ENCODE results near the gene NXN.
"Not testable (repeated sequence)": the region's sequence is repeated elsewhere in the genome, so short reads cannot be mapped to it uniquely, and the experiment has no call there.

The NXN gene

GRCh38 chr17:862582-862981 lies 117.0 kb downstream of the NXN start:
- DNase-seq (ENCODE audit: low read depth) = no peak

GRCh38 chr17:861364-861763 lies 118.2 kb downstream of the NXN start:
- no peak for DNase-seq (ENCODE audit: low read depth)

DNA sequence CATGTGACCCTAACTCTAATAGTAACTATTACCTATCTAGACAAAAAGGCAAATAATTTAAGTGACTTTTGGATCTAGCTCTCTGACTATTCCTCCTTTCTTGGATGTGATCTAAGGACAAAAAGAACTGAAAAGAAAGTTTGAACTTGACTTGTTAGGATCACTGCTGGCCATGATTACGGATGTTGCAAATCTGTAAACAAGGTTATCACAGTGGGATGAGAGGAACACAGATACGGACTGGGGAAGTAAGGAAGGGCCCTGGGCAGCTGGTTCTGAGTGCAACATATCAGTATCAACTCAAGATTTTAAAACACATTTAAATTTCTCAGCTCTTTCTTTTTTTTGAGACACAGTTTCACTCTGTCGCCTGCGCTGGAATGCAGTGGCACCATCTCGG lies 118.8 kb downstream of the NXN start:
- DNase-seq (ENCODE audit: low read depth) = no peak

- DNase-seq (ENCODE audit: low read depth) = no peak
Measured at GRCh38 chr17:859824-860195, 119.8 kb downstream of the NXN start.

- no peak for DNase-seq (ENCODE audit: low read depth)
Measured at GRCh38 chr17:859061-859823, 120.3 kb downstream of the NXN start.

GRCh38 chr17:856149-856548 lies 123.4 kb downstream of the NXN start:
- DNase-seq (ENCODE audit: low read depth) = no peak

- no peak for DNase-seq (ENCODE audit: low read depth)
Measured at GRCh38 chr17:855569-855968, 124.0 kb downstream of the NXN start.

- DNase-seq (ENCODE audit: low read depth) = not testable (repeated sequence)
Measured at GRCh38 chr17:852850-853249, 126.7 kb downstream of the NXN start.

- DNase-seq (ENCODE audit: low read depth) = no peak
Measured at GRCh38 chr17:852349-852748, 127.2 kb downstream of the NXN start.

DNA sequence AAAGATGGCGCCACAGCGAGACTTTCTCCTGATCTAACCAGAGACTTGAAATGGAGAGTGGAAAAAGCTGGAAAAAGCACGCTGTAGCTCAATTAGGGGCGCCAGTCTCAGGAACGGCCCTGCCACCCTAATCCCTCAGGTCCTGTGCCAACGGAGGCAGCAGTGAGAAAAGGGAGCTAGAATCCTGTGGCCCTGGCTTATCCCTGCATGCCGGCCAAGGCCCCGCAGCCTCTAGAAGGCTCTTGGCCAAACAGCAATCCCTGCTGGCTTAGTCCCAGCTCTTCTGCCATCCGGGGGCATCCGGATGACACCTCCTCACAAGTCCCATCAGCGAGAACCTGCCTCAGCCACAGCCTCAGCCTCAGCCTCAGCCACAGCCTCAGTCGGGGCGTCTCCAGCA lies 127.7 kb downstream of the NXN start:
- no peak for DNase-seq (ENCODE audit: low read depth)

DNA sequence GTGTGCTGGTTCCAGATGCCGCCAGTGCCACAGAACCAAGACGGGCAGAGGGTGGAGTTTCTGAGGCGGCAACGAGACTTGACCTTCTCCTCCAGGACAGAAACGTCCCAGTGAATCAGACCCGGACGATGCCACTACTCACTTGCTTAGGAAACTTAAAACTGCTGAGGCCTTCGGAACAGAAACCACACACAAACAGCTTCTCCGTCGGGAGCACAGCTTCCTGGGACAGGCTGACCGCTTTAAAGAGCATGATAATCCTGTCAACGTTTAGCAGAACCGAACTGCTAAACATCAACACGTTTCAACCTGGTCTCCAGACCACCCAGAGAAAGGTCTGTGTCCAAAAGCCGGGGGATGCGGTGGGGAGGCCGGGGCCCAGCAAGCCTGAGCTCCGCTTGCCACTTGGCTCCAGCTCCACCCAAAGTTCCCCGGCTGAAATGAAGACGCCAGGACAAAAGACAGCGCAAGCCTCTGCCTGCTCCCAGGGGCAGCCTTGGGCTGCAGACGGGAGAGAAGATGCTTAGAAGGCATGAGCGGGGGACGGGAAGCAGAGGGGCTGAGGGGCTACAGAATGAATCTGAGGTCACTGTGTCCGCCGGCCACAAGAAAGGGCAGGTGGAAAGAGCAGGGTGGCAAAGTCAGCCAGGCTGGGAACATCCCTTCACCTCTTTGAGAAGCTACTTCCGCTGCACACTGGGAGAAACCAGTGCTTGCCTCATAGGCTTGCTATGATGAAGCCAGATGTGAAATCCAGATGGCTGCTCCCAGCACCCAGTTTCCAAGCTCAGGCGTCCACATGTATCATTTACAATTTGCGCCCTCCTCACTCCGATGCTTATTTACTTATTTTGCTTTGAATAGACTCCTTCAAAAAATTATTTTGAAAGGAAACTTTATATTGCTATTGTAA lies 128.5 kb downstream of the NXN start:
- peak; percentile 69 for DNase-seq (ENCODE audit: low read depth)

- DNase-seq (ENCODE audit: low read depth) = no peak
Measured at GRCh38 chr17:850086-850850, 129.3 kb downstream of the NXN start.

DNA sequence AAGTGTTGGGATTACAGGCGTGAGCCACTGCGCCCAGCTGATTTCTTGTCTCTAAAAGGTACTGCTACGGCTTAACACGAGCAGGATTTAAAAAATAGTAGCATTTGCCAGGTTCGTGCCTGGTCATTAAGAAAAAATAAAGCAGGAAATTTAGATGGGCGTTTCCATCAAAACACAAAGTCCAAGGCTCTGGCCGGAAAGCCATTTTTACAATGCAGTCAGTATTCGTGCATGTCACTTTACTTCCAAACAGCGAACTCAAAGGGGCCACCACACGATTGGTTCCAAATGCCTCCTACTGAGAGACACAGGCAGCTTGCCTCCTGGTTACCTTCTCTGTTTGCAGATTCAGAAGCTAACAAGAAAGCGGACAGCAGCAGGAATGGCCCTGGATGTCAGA lies 131.2 kb downstream of the NXN start:
- no peak for DNase-seq (ENCODE audit: low read depth)

GRCh38 chr17:846901-847843 lies 132.4 kb downstream of the NXN start:
- DNase-seq (ENCODE audit: low read depth) = no peak

GRCh38 chr17:841313-841712 lies 138.3 kb downstream of the NXN start:
- DNase-seq (ENCODE audit: low read depth) = no peak

GRCh38 chr17:838486-838885 lies 141.1 kb downstream of the NXN start:
- DNase-seq (ENCODE audit: low read depth) = no peak

DNA sequence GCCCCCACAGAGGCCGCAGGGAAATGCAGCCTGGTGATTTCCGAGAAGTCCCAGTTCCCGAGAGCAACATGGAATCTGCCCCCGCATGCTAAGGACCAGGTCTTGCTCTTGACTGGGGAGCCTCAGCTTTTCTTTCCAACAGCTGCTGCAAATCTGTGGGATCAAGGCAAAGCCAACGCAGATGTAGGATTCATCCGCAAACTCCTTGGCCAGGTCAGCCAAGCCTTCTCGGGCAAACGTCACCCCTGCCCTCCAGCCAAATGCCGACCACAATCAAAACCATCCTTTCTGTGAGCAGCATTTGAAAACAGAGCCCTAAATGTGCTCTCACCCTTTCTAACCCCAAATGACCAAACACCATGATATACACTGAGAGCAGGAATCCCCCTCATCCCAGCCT lies 143.4 kb downstream of the NXN start:
- peak; percentile 86 for DNase-seq (ENCODE audit: low read depth)

- not testable (repeated sequence) for DNase-seq (ENCODE audit: low read depth)
Measured at GRCh38 chr17:835721-836120, 143.9 kb downstream of the NXN start.

GRCh38 chr17:835263-835662 lies 144.3 kb downstream of the NXN start:
- peak; percentile 99 for DNase-seq (ENCODE audit: low read depth)

- no peak for DNase-seq (ENCODE audit: low read depth)
Measured at GRCh38 chr17:834136-834535, 145.4 kb downstream of the NXN start.

GRCh38 chr17:830950-831349 lies 148.6 kb downstream of the NXN start:
- no peak for DNase-seq (ENCODE audit: low read depth)

All from GM04504 (cell line).